Skeletal muscle tissue (tissue), 4 donors: ENCODE results near the gene INS. TPM values are rescaled to one million over a fixed set of nuclear protein-coding genes. Genes with fewer than 3 reads are reported as not detected.

Experiments
- H3K27ac ChIP-seq: one replicate; pipeline ENCODE4 v1.7.0; 2013; ENCODE audit warnings: mild to moderate bottlenecking, low read depth, low read length, inconsistent platforms
- H3K27me3 ChIP-seq, 3 donors: one replicate each; pipeline ENCODE4 v1.7.0; 2013; ENCODE audit warnings: low read length in 3 of 3; ENCODE audit not compliant: control insufficient read depth in 3 of 3, insufficient read depth in 3 of 3
- H3K36me3 ChIP-seq, 3 donors: one replicate each; pipeline ENCODE4 v1.7.0; 2013; ENCODE audit warnings: low read length in 3 of 3; ENCODE audit not compliant: control insufficient read depth in 3 of 3, insufficient read depth in 3 of 3
- H3K4me1 ChIP-seq, 3 donors: one replicate each; pipeline ENCODE4 v1.7.0; 2013; ENCODE audit warnings: low read length in 3 of 3, mild to moderate bottlenecking in 3 of 3; ENCODE audit not compliant: control insufficient read depth in 3 of 3, insufficient read depth in 3 of 3
- H3K4me3 ChIP-seq, 3 donors: one replicate each; pipeline ENCODE4 v1.7.0; 2013; ENCODE audit warnings: low read length in 3 of 3
- H3K9ac ChIP-seq, 3 donors: one replicate each; pipeline ENCODE4 v1.7.0; 2013; ENCODE audit warnings: low read length in 3 of 3, mild to moderate bottlenecking in 3 of 3, moderate library complexity in 2 of 3, low read depth in 1 of 3
- H3K9me3 ChIP-seq, 3 donors: one replicate each; pipeline ENCODE4 v1.7.0; 2013; ENCODE audit warnings: low read length in 3 of 3; ENCODE audit not compliant: control insufficient read depth in 3 of 3
- total RNA-seq: library from RNA; depleted of rRNA; stranded (reverse); fragments of >200 nt; gene quantifications from one replicate; pipeline ENCODE4 v1.2.3, GENCODE V29; 2014
- donor health status: Osteomylitis.

Gene INS
- total RNA-seq, 1 donor from 2014 or later, result not detected

- no peak overlapping the region for H3K9ac ChIP-seq
- H3K4me3 ChIP-seq, result no peak overlapping the region
- H3K27ac ChIP-seq, result no peak overlapping the region
- peaks cover 2 to 30% (median 22%) of the 10 kb centered on the region in 3 donors for H3K27me3 ChIP-seq
- H3K4me1 ChIP-seq, result no peaks in the 10 kb centered on the region
- peaks cover 0 to 7% (median 0%) of the 10 kb centered on the region in 3 donors for H3K9me3 ChIP-seq
- H3K36me3 ChIP-seq, result no peaks in the 10 kb centered on the region
Measured at GRCh38 chr11:2204361-2205213, 43.6 kb upstream of the INS start.

GRCh38 chr11:2203440-2204259 is 42.6 kb upstream of the INS start:
- H3K4me3 ChIP-seq, result no peak overlapping the region
- H3K36me3 ChIP-seq, result no peaks in the 10 kb centered on the region

DNA sequence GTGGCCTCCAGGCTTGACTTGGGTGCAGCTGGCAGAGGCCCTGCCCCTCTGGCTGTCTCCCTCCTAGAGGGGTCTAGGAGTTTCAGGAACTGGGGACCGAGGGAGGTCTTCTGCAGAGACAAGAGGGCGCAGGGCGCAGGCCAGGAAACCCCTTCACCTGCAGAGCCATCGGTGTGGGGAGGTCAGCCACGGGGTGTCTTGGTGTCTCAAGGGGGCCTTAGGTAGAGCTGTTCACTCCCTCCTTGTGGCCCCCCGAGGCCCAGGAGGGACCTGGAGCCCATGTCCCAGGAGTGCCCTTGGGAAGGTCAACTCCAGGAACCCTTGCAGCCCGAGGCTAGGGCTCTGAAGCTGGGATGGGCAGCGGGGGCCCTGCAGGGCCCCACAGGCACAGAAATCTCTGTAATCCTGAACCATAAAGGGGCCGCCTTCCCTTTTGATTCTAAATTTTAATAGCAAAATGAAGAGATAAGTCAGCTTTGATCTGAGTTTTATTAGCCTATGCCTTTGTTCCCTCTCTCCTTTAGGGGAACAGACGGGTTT is 42.0 kb upstream of the INS start:
- Histone ChIP-seq H3K4me1 (no peaks in the 10 kb centered on the region), H3K9ac (no peak overlapping the region)

More at GRCh38 chr11:2203440-2204259, 42.6 kb upstream of the INS start:
- no peak overlapping the region for H3K9ac ChIP-seq
- no peaks in the 10 kb centered on the region for H3K4me1 ChIP-seq
- H3K9me3 ChIP-seq, result peaks cover 0 to 7% (median 0%) of the 10 kb centered on the region in 3 donors
- no peak overlapping the region for H3K27ac ChIP-seq
- peaks cover 0 to 24% (median 18%) of the 10 kb centered on the region in 3 donors for H3K27me3 ChIP-seq

DNA sequence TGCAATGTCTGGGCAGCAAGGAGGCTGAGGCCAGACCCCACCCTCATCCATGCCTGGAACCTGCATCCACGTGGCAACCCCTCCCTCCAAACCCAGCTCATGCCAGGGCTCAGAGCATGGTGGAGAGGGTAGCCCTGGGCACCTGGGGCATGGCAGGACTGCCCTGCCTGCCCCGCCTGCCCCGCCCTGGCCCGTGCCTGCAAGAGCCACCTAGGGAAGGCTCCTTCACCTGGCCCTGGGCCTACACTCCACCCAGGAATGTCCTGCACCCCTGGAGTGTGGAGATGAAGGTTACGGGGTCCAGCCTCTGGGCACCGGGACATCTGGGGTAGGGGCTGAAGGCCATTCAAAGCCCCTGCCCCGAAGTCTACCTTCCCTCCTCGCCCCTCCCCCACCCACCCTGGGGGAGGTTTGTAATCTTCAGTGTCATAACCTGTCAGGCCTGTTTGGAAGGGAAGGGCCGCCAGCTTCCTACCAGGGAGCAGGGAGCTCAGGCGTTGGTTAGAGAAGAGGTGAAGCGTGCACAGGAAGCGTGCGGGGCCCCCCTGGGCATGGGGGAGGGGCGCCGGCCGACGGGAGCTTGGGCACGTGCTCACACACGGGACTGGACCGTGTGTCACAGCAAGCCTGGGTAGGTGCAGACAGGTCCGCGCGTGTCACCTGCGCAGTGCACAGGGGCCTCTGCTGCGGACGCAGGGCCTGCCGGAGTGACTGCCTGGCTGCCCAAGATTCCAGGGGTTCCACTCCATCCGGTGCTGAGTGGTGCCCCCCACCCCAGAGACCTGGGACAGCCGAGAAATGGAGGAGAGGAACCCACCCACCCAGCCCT is 41.3 kb upstream of the INS start:
- no peak overlapping the region for H3K27ac ChIP-seq
- no peaks in the 10 kb centered on the region for H3K4me1 ChIP-seq
- H3K4me3 ChIP-seq, result no peak overlapping the region
- no peak overlapping the region for H3K9ac ChIP-seq
- no peaks in the 10 kb centered on the region for H3K36me3 ChIP-seq
- H3K9me3 ChIP-seq, result peaks cover 0 to 2% (median 0%) of the 10 kb centered on the region in 3 donors
- H3K27me3 ChIP-seq, result peaks cover 0 to 13% (median 5%) of the 10 kb centered on the region in 3 donors

More for the DNA sequence above, 42.0 kb upstream of the INS start:
- H3K9me3 ChIP-seq, result peaks cover 0 to 7% (median 0%) of the 10 kb centered on the region in 3 donors
- no peak overlapping the region for H3K4me3 ChIP-seq
- peaks cover 0 to 20% (median 11%) of the 10 kb centered on the region in 3 donors for H3K27me3 ChIP-seq
- H3K27ac ChIP-seq, result no peak overlapping the region
- H3K36me3 ChIP-seq, result no peaks in the 10 kb centered on the region

- Histone ChIP-seq H3K27me3 (peaks cover 0 to 9% (median 4%) of the 10 kb centered on the region in 3 donors), H3K36me3 (no peaks in the 10 kb centered on the region), H3K9me3 (no peaks in the 10 kb centered on the region), H3K9ac (no peak overlapping the region), H3K4me3 (no peak overlapping the region), H3K27ac (no peak overlapping the region), H3K4me1 (no peaks in the 10 kb centered on the region)
Measured at GRCh38 chr11:2201542-2201941, 40.5 kb upstream of the INS start.

- no peaks in the 10 kb centered on the region for H3K36me3 ChIP-seq
- no peaks in the 10 kb centered on the region for H3K4me1 ChIP-seq
Measured at GRCh38 chr11:2200957-2201519, 40.0 kb upstream of the INS start.

GRCh38 chr11:2200536-2200935 is 39.5 kb upstream of the INS start:
- Histone ChIP-seq H3K9me3 (no peaks in the 10 kb centered on the region), H3K27ac (no peak overlapping the region), H3K36me3 (no peaks in the 10 kb centered on the region), H3K4me3 (no peak overlapping the region), H3K27me3 (peaks cover 5 to 11% (median 5%) of the 10 kb centered on the region in 3 donors), H3K4me1 (no peaks in the 10 kb centered on the region), H3K9ac (no peak overlapping the region)

More at GRCh38 chr11:2200957-2201519, 40.0 kb upstream of the INS start:
- no peak overlapping the region for H3K27ac ChIP-seq
- H3K9ac ChIP-seq, result no peak overlapping the region
- H3K9me3 ChIP-seq, result no peaks in the 10 kb centered on the region
- peaks cover under 1 to 7% (median 5%) of the 10 kb centered on the region in 3 donors for H3K27me3 ChIP-seq
- H3K4me3 ChIP-seq, result no peak overlapping the region

GRCh38 chr11:2199466-2200341 is 38.7 kb upstream of the INS start:
- peaks cover 5 to 16% (median 7%) of the 10 kb centered on the region in 3 donors for H3K27me3 ChIP-seq
- no peaks in the 10 kb centered on the region for H3K9me3 ChIP-seq
- H3K36me3 ChIP-seq, result no peaks in the 10 kb centered on the region
- no peak overlapping the region for H3K27ac ChIP-seq
- no peak overlapping the region for H3K4me3 ChIP-seq
- H3K9ac ChIP-seq, result no peak overlapping the region
- H3K4me1 ChIP-seq, result no peaks in the 10 kb centered on the region
